KG1 (cell line): ENCODE results near the gene AKAP6.
A peak's percentile ranks its signal among the peaks of the same experiment; 100 is the strongest.
"Not testable (repeated sequence)": the region's sequence is repeated elsewhere in the genome, so short reads cannot be mapped to it uniquely, and the experiment has no call there.

ENCODE experiments used
- DNase-seq: peaks from one replicate; lab custom pipeline; 2025; lab: John Stamatoyannopoulos, UW

The AKAP6 gene

DNA sequence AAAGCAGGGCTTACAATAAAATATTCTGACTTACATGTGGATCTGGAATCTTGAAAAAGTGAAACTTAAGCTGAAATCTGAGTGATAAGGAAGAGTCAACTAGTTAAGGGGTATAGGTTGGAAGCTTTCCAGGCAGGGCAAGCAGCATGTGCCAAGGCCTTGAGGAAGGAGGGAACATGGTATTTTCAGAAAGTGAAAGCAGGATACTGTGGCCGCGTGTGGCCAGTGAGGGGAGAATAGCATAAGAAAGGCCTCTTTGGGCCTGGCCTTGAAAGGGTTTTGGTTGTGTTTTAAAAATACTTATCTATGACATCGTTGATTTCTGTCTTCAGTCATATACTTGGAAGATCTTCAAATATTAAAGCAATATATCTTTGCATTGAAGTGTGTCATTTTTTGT is 213.4 kb downstream of the AKAP6 start:
- no peak for DNase-seq

DNA sequence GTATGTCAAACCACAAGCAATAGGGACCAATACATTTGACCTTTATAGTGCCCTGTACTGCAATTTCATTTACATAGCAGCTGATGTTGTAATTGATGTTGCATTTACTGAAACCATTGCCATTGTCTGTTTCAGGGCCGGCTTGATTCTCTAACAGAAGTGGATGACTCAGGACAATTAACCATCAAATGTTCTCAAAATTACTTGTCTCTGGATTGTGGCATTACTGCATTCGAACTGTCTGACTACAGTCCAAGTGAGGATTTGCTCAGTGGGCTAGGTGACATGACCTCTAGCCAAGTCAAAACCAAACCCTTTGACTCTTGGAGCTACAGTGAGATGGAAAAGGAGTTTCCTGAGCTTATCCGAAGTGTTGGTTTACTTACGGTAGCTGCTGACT is 216.0 kb downstream of the AKAP6 start:
- DNase-seq, result no peak

GRCh38 chr14:32545506-32546210 is 216.6 kb downstream of the AKAP6 start:
- no peak for DNase-seq

- DNase-seq, result no peak
Observed at GRCh38 chr14:32546246-32546645, 217.1 kb downstream of the AKAP6 start.

DNA sequence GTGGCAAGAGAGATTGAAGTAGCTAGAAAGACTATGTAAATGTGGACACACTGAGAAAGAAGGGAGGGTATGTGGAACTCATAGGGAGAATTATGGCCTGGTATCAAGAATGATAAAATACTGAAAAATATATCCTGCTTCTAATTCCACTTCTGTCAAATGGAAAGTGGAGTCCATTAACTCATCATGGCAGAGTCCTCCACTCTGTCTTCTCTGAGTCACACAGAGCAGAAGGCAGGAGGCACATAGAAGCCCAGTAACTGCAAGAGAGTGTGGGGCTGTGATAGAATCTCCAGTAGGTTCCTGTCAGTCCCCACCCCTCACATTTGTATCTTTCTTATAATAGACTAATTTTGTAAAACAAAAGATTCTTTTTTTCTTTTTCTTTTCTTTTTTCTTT is 223.7 kb downstream of the AKAP6 start:
- no peak for DNase-seq

DNA sequence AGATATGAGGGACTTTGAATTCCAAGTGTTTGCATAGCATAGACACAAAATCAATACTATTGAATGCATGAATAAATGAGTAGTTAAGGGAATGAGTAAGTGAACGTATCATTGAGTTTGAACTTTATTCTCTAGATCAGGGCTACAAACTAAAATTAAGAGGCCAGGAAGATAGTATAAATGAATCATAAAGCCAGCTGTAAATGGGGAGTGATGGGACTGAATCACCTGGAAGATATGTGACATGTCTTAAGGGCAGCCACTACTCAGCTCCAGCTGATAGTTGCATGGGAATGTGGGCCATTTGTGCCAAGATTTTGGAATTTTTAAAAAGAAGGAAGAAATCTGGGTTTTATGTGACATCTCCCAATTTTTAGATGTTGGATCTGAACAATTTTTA is 229.9 kb downstream of the AKAP6 start:
- no peak for DNase-seq

DNA sequence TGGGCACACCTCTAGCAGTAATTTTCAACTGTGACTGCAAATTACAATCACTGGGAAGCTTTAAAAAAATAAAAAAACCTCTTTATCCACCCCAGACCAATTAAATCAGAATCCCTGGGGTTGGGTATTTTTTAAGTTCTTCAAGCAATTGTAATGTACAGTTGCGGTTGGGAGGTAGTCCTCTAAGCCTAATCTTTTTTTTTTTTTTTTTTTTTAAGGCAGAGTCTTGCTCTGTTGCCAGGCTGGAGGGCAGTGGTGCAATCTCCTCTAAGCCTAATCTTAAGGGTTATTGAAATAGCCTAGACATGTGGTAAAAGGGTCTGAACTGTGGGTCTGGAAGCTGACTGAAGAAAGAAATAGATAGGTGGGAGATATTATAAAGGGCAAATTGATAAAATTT is 230.5 kb downstream of the AKAP6 start:
- DNase-seq, result no peak

DNA sequence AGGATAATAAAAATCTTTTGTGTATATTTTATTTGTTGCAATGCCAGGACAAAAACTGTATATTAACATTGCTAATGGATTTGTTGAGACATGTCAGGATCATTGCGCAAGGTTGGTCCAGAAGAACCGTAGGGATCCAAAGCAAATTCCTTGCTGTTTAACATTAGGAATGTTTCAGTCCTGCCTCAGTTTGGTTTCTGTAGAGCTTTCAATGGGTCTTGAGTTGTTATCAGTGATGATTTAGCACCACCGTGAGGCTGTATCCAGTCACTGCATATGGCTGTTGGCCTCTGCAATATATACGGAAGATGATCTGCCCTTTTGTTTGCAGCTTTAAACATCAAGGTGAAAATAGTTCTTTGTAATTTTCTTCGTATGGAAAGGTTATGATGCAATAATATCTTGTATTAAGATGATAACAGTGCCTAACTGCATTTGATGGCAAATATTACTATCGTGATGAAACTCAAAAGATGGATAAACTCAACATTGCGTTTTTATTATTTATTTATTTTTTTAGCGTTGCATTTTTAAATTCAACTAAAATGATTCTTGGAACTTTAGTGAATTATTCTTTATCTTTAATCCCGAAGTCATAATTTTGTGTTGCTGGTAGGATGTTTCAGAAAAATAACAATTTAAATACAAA is 231.2 kb downstream of the AKAP6 start:
- no peak for DNase-seq

DNA sequence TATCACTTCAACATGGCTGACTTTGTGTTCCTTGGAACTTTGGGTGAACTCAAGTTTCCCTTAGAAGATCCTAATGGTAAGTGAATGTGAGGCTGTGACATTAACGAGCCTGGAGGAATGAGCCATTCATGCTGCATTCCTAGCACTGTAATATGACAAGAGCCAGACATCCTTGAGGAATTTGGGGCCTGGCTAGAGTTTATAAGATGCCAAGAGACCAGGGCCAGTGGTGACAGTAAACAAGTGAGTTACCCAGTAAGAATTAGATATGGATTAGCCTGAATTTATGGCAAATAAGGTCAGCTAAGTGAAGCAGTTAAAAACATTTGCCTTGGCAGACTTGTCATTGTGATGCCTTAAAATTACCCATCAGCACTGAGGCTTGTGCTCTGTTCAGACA is 232.4 kb downstream of the AKAP6 start:
- DNase-seq, result no peak

GRCh38 chr14:32564596-32564995 is 235.5 kb downstream of the AKAP6 start:
- no peak for DNase-seq

DNA sequence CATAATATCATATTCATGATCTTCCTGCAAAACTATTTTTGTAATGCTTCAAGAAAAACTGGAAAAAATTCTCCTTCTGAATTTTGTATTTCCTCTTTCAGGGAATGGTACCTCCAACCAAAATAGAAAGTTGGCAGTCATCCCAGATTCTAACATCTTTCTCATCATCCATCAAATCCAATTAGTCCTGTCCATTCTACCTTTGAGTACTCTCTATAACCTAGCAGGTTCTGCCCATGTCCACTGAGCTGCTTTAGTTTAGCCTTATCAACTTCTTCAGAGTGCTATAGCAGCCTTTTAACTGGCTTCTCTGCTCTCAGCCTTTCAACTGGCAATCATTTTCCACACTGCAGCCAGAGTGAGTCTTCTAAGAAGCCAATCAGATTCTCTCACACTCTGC is 236.2 kb downstream of the AKAP6 start:
- DNase-seq, result no peak

DNA sequence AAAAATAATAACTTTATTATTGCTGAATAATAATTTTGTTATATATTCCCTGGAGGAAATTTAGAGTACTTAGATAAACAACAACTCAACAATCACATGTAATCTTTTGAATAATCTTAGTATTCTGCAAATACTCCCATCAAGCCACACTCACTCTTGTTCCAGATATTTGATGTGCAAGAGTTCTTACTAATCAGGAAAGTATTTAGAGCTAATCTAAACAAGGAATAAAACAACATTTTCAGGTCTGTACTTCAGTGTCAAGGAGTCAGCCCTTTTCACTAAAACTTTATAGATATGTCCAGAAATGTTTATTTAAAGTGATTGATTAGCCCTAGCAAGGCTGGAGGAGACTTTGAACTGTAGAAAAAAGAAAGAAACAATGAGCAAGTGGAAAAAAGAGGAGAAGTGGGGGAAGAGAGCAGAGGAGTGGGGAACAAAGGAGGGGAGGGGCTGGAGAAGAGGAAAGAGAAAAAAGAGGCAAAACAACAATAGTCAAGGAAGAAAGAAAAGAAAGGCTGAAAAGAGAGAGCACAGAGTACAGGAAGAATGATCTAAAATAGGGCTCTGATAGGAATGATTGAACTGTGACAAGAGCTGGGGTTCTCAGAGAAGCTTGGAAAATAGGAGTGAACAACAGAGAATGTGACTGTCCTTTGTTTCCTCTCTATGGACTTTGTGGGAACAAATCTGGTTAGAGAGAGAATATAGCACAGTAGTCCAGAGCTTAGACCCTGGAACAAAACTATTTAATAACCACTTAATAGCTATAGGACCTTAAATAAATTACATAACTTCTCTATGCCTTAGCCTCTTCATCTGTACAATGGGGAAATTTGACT is 238.7 kb downstream of the AKAP6 start:
- DNase-seq, result no peak

- DNase-seq, result no peak
Observed at GRCh38 chr14:32571551-32571950, 242.5 kb downstream of the AKAP6 start.

DNA sequence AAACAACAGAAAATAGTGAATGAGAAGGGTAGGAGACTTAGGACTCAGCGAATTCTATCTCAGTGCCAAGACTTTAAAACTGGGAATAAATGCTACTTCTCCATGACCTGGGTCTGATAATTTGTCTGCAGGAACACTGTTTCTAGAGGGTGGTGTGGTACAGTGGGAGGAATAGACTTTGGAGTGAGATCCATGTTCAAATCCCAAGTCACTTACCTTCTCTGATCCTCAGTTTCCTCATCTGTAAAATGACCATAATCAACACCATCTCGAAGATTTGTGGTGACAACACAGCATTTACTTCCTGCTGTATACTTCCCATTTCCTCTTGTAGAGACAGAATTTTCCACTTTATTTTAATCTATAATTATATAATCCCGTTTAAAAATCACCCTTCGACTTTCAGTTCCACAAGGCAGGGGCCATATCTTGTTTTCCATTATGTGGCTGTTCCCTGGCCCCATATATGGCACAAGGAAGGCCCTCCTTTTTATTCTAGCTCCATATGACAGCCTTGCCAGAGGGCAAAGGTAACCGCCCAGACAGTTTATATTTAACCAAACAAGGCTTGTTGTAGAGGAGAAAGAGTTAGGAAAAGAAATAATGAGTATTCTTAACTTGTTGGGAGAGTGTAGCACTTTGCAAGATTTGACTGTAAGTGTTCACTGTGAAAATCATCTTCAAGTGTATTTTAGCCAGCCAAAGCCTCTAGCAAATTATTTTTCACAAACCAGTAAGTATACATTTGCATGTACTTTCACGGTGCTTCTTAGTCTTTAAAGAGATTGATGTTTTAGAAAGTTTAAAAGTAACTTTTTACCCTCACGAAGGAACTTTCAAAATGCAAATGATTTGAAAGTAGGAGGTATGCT is 243.1 kb downstream of the AKAP6 start:
- no peak for DNase-seq

- DNase-seq, result no peak
Observed at GRCh38 chr14:32572867-32573150, 243.7 kb downstream of the AKAP6 start.

DNA sequence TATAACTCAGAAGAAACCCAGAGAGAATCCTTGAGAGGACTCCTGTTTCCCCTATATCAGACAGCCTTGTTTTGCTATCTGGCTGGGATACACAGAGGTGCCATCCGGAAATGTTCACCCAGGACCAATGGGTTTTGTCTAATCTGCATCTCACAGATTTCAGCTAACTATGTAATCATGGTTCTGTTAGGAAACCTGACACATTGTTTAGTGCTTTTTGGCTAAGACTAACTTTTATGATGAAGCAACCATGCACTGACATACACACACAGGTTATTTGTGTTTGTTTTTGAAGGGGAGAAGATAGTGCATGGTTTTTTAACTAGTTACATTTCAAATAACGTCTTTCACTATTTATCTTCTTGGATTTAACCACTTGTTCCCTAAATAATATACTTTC is 245.2 kb downstream of the AKAP6 start:
- no peak for DNase-seq

DNA sequence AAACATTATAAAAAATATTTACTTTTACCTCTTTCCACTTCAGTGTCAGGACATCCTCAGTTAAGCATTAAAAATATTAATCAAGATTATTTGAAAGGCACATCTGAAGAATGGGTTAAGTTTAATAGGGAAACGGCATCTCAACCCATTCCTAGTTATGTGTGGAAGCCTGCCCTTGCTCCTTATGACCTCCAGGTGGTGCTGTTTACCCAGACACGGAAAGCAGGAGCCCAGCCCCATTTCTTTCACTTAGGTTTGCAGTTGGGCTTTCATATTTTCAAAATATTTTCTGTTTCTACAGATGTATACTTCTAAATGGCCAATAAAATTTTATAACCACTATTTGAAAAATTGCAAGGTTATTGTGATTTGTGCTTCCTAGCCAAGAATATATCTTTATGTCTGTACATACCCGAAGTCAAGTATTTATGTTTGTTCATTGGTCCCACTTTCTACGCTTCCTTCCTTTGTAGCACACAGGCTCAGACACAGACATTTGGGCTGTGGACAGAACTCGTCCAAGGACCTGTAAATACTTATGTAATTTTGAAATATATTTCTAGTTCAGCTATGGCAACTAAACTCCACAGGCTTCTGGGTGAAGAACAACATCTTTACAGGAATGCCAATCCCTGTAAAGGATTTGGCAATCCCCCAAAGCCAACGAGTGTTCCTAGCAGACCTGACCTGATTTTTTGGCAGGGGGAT is 247.1 kb downstream of the AKAP6 start:
- peak; percentile 62 for DNase-seq

GRCh38 chr14:32576977-32577376 is 247.9 kb downstream of the AKAP6 start:
- no peak for DNase-seq

DNA sequence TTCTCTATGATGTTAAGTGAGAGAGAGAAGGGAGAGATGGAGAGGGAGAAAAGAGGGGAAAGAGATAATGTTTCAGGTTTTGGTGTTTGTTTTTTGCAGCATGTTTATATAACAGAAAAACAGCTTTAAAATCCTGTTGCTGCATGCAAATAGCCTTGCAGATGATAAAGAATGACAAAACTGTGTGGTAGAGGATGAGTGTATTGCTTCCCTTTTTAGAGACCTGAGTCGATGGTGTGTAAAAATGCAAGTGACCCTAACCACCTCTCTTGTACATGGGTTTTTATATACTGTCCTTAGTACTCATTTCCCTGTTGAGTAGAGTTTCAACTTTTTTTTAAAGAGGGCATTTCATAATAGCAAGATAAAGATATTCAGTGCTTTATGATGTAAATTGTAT is 249.1 kb downstream of the AKAP6 start:
- DNase-seq, result no peak

DNA sequence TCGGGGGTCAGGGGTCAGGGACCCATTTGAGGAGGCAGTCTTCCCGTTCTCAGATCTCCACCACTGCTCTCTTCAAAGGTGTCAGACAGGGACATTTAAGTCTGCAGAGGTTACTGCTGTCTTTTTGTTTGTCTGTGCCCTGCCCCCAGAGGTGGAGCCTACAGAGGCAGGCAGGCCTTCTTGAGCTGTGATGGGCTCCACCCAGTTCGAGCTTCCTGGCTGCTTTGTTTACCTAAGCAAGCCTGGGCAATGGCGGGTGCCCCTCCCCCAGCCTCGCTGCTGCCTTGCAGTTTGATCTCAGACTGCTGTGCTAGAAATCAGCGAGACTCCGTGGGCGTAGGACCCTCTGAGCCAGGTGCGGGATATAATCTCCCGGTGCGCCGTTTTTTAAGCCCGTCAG is 254.3 kb downstream of the AKAP6 start:
- DNase-seq, result not testable (repeated sequence)

DNA sequence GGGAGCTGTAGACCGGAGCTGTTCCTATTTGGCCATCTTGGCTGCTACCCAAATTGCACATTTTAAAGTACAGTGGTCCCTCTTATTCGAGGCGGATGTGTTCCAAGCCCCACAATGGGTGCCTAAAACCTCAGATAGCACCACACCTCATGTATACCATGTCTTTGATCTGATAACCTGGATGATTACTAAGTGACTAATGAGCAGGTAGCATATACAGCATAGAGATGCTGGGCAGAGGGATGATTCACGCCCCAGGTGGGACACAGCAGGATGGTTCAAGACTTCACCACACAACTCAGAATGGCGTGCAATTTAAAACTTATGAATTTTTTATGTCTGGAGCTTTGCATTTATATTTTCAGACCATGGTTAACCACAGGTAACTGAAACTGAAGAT is 255.0 kb downstream of the AKAP6 start:
- DNase-seq, result no peak

DNA sequence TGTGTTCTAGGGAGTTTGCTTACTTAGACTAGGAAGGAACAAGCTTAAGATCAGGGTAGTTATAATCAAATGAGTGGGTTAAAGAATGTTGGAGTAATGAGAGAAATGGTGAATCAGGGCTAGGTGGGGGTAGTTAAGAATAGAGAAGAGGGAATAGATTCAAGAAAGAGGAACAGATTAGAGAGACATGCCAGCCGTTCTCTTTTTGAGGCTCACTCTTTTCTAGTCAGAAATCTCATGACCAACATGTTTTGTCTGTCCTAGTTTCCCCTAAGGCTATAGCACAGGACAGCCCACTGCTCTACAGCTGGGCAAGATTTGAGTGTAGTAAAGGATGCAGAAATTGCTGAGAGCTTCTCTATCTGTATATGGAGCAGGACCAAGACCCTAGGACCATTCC is 258.4 kb downstream of the AKAP6 start:
- no peak for DNase-seq
